Endodermal cell (in vitro differentiated cells): ENCODE results near the gene ERVK3-1. TPM values are rescaled to one million over a fixed set of nuclear protein-coding genes. Genes with fewer than 3 reads are reported as not detected.
A peak's percentile ranks its signal among the peaks of the same experiment; 100 is the strongest.

Experiments used
- DNase-seq: peaks from one replicate; pipeline ENCODE4 v3.0.0-alpha.2; 2017
- H3K27ac ChIP-seq: 2 replicates; pipeline ENCODE4 v1.5.1; 2013; ENCODE audit warnings: mild to moderate bottlenecking, low read depth, low read length, moderate library complexity
- H3K27me3 ChIP-seq: 2 replicates; pipeline ENCODE4 v1.6.1; 2013; ENCODE audit warnings: mild to moderate bottlenecking, low read length, moderate library complexity; ENCODE audit not compliant: insufficient read depth, control insufficient read depth, poor library complexity, severe bottlenecking
- H3K36me3 ChIP-seq: 2 replicates; pipeline ENCODE4 v1.7.0; 2013; ENCODE audit warnings: mild to moderate bottlenecking, low read length, moderate library complexity; ENCODE audit not compliant: control insufficient read depth, insufficient read depth
- H3K4me1 ChIP-seq: one replicate; pipeline ENCODE4 v1.7.0; 2013; ENCODE audit warnings: low read length; ENCODE audit not compliant: control insufficient read depth, insufficient read depth
- H3K4me3 ChIP-seq: 2 replicates; pipeline ENCODE4 v1.5.1; 2013; ENCODE audit warnings: mild to moderate bottlenecking, low read length, moderate library complexity
- H3K9ac ChIP-seq: 2 replicates; pipeline ENCODE4 v1.6.1; 2013; ENCODE audit warnings: mild to moderate bottlenecking, low read length, moderate library complexity; ENCODE audit not compliant: poor library complexity, severe bottlenecking; ENCODE audit errors: extremely low read depth
- H3K9me3 ChIP-seq: 2 replicates; pipeline ENCODE4 v1.6.1; 2013; ENCODE audit warnings: mild to moderate bottlenecking, low read length, moderate library complexity; ENCODE audit not compliant: control insufficient read depth
- H3K27ac Mint-ChIP-seq: 2 replicates; pipeline ENCODE4 v1.8.0; 2020; ENCODE audit warnings: mixed read lengths
- H3K27me3 Mint-ChIP-seq: 2 replicates; pipeline ENCODE4 v1.8.0; 2021; ENCODE audit warnings: mild to moderate bottlenecking, mixed read lengths; ENCODE audit not compliant: insufficient read depth
- H3K36me3 Mint-ChIP-seq: 2 replicates; pipeline ENCODE4 v1.8.0; 2020; ENCODE audit warnings: low read depth, mixed read lengths
- H3K4me1 Mint-ChIP-seq: 2 replicates; pipeline ENCODE4 v1.8.0; 2020; ENCODE audit warnings: mixed read lengths
- H3K4me3 Mint-ChIP-seq: 2 replicates; pipeline ENCODE4 v1.8.0; 2020; ENCODE audit warnings: mild to moderate bottlenecking, moderate library complexity, mixed read lengths
- H3K9me3 Mint-ChIP-seq: 2 replicates; pipeline ENCODE4 v1.8.0; 2020; ENCODE audit warnings: mild to moderate bottlenecking, mixed read lengths
- WGBS, 2 experiments: methylation state at CpG; one replicate each; pipeline versions ENCODE4 v1.1.5 to v1.1.7; 2013; ENCODE audit warnings: missing lambda C conversion rate in 2 of 2, mixed read lengths in 1 of 2; ENCODE audit not compliant: insufficient coverage in 1 of 2, insufficient read length in 1 of 2; 5-methylcytosine and 5-hydroxymethylcytosine counted together
- total RNA-seq, 2 donors: library from RNA; stranded (reverse); fragmentation: NEBNext Ultra II Directional in 1 of 2; extraction: Animal tissue kit (Norgen Biotek cat#: 25700) in 1 of 2; gene quantifications; 2 replicates in 1 of 2; 3 replicates in 1 of 2; pipeline ENCODE4 v1.2.1, GENCODE V29; 2021
- TF ChIP-seq, protein P1 (sequence below): fragments of 200-600 bp; sonication (generic); conservative IDR thresholded peaks from 2 replicates; pipeline ENCODE4 v1.5.0; 2021; ENCODE audit warnings: antibody characterized with exemption, mild to moderate bottlenecking

The ERVK3-1 gene
- total RNA-seq, 2 donors from 2014 or later = 27.5 to 28.0 TPM

- 83 to 97% methylated on average over 6 to 7 of the region's 7 CpGs for WGBS, 2 experiments
- Mint-ChIP-seq H3K4me3 (no peak overlapping the region), H3K4me1 (peaks cover 6% of the 10 kb centered on the region)
These were observed 4.6 kb upstream of the ERVK3-1 start for GRCh38 chr19:58300620-58301019.

GRCh38 chr19:58304255-58304654 lies 922 bp upstream of the ERVK3-1 start:
- Histone ChIP-seq H3K4me3 (peak overlapping the region; percentile 98), H3K27me3 (no peaks in the 10 kb centered on the region), H3K4me1 (no peaks in the 10 kb centered on the region), H3K36me3 (peaks cover 64% of the 10 kb centered on the region), H3K9ac (no peak overlapping the region), H3K9me3 (no peaks in the 10 kb centered on the region), H3K27ac (no peak overlapping the region)
- peaks cover 14% of the 10 kb centered on the region for H3K4me1 Mint-ChIP-seq
- no peak for DNase-seq
- 92 to 100% methylated on average over 3 to 7 of the region's 7 CpGs for WGBS, 2 experiments
- TF ChIP-seq, protein P1, sequence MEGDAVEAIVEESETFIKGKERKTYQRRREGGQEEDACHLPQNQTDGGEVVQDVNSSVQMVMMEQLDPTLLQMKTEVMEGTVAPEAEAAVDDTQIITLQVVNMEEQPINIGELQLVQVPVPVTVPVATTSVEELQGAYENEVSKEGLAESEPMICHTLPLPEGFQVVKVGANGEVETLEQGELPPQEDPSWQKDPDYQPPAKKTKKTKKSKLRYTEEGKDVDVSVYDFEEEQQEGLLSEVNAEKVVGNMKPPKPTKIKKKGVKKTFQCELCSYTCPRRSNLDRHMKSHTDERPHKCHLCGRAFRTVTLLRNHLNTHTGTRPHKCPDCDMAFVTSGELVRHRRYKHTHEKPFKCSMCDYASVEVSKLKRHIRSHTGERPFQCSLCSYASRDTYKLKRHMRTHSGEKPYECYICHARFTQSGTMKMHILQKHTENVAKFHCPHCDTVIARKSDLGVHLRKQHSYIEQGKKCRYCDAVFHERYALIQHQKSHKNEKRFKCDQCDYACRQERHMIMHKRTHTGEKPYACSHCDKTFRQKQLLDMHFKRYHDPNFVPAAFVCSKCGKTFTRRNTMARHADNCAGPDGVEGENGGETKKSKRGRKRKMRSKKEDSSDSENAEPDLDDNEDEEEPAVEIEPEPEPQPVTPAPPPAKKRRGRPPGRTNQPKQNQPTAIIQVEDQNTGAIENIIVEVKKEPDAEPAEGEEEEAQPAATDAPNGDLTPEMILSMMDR = no peak
- no peaks in the 10 kb centered on the region for H3K9me3 Mint-ChIP-seq
- peak overlapping the region; percentile 96 for H3K27ac Mint-ChIP-seq
- H3K36me3 Mint-ChIP-seq = peaks cover 50% of the 10 kb centered on the region
- H3K4me3 Mint-ChIP-seq = peak overlapping the region; percentile 97
- no peaks in the 10 kb centered on the region for H3K27me3 Mint-ChIP-seq

More at GRCh38 chr19:58300620-58301019, 4.6 kb upstream of the ERVK3-1 start:
- no peak for DNase-seq
- Histone ChIP-seq H3K27ac (no peak overlapping the region), H3K4me1 (no peaks in the 10 kb centered on the region), H3K4me3 (no peak overlapping the region), H3K9me3 (no peaks in the 10 kb centered on the region), H3K27me3 (no peaks in the 10 kb centered on the region), H3K36me3 (peaks cover 70% of the 10 kb centered on the region), H3K9ac (no peak overlapping the region)
- peaks cover 60% of the 10 kb centered on the region for H3K36me3 Mint-ChIP-seq
- no peak overlapping the region for H3K27ac Mint-ChIP-seq
- peaks cover 6% of the 10 kb centered on the region for H3K9me3 Mint-ChIP-seq
- TF ChIP-seq, protein P1 = no peak
- H3K27me3 Mint-ChIP-seq = no peaks in the 10 kb centered on the region

DNA sequence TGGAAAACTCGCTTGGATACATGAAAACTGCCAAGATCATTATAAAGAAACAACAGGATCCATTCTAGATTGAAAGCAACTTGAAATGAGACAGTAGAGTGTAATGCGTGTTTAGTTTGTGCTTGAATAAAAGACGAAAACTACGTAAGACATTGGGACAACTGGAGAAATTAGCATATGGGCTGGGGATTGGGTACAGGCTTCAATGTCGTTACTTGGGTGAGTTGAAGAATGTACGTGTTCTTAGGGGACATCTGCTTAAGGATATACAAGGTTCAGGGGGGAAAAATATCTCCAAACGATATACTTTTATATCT lies 471 bp upstream of the ERVK3-1 start:
- Histone ChIP-seq H3K9me3 (no peaks in the 10 kb centered on the region), H3K27ac (no peak overlapping the region), H3K4me1 (no peaks in the 10 kb centered on the region), H3K27me3 (no peaks in the 10 kb centered on the region), H3K36me3 (peaks cover 67% of the 10 kb centered on the region), H3K9ac (no peak overlapping the region), H3K4me3 (peak overlapping the region; percentile 98)
- DNase-seq = no peak
- H3K4me1 Mint-ChIP-seq = peaks cover 14% of the 10 kb centered on the region
- WGBS, 2 experiments = 31 to 78% methylated on average over 3 to 6 of the region's 7 CpGs
- no peaks in the 10 kb centered on the region for H3K27me3 Mint-ChIP-seq
- TF ChIP-seq, protein P1 = no peak
- peak overlapping the region; percentile 97 for H3K4me3 Mint-ChIP-seq
- H3K27ac Mint-ChIP-seq = peak overlapping the region; percentile 96
- peaks cover 51% of the 10 kb centered on the region for H3K36me3 Mint-ChIP-seq
- no peaks in the 10 kb centered on the region for H3K9me3 Mint-ChIP-seq
